ENCODE results near the gene THYN1.

DNA sequence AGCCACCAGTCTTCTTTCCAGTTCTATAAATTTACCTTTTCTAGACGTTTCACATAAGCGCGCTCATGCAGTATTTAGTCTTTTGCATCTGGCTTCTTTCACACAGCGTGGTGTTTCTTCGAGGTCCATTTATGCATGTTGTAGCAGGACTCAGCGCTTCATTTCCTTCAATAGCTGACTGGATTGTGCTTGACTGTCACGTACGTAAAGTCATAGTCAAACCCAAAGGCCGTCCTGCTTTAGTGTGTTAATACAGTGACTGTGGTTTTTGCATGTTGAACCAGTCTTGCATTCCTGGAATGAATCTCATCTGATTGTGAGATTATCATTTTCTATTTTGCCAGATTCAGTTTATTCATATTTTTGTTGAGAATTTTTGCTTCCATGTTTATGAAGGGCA is 41.5 kb upstream of the THYN1 start:
- TF ChIP-seq, protein P1, sequence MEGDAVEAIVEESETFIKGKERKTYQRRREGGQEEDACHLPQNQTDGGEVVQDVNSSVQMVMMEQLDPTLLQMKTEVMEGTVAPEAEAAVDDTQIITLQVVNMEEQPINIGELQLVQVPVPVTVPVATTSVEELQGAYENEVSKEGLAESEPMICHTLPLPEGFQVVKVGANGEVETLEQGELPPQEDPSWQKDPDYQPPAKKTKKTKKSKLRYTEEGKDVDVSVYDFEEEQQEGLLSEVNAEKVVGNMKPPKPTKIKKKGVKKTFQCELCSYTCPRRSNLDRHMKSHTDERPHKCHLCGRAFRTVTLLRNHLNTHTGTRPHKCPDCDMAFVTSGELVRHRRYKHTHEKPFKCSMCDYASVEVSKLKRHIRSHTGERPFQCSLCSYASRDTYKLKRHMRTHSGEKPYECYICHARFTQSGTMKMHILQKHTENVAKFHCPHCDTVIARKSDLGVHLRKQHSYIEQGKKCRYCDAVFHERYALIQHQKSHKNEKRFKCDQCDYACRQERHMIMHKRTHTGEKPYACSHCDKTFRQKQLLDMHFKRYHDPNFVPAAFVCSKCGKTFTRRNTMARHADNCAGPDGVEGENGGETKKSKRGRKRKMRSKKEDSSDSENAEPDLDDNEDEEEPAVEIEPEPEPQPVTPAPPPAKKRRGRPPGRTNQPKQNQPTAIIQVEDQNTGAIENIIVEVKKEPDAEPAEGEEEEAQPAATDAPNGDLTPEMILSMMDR (IDR thresholded peaks at IDR 0.05) = no peak
- TF ChIP-seq ZFX (IDR thresholded peaks at IDR 0.05; ENCODE audit: borderline replicate concordance) = no peak

All from 22Rv1 (cell line).